RWPE2 (cell line): ENCODE results near the gene GDF9.

ENCODE experiments used
- ATAC-seq: fragments of 200-7000 bp; cut with Tn5 transposase; 3 replicates; pipeline ENCODE4 v1.9.1; 2021; ENCODE audit warnings: low read depth
- DNase-seq: peaks from one replicate; pipeline ENCODE4 v3.0.0-alpha.2; 2020; ENCODE audit warnings: low spot score
- H3K27ac ChIP-seq: fragments of 450-650 bp; 2 replicates; pipeline ENCODE4 v1.5.1; 2017; ENCODE audit warnings: mild to moderate bottlenecking; ENCODE audit not compliant: poor library complexity, severe bottlenecking
- H3K27me3 ChIP-seq: fragments of 250-450 bp; sonication (Bioruptor Pico); 2 replicates; pipeline ENCODE4 v1.5.1; 2021; ENCODE audit warnings: mild to moderate bottlenecking, moderate library complexity; ENCODE audit not compliant: insufficient read depth, poor library complexity, severe bottlenecking
- H3K36me3 ChIP-seq: fragments of 250-450 bp; sonication (Bioruptor Pico); 2 replicates; pipeline ENCODE4 v1.5.1; 2020; ENCODE audit warnings: low read depth, mild to moderate bottlenecking, moderate library complexity
- H3K4me1 ChIP-seq: fragments of 250-450 bp; sonication (Bioruptor Pico); 2 replicates; pipeline ENCODE4 v1.5.1; 2021; ENCODE audit warnings: mild to moderate bottlenecking, moderate library complexity; ENCODE audit not compliant: insufficient read depth, poor library complexity, severe bottlenecking
- H3K4me3 ChIP-seq: fragments of 250-450 bp; sonication (Bioruptor Pico); 2 replicates; pipeline ENCODE4 v1.5.1; 2021; ENCODE audit warnings: mild to moderate bottlenecking, moderate library complexity; ENCODE audit not compliant: severe bottlenecking
- H3K9me3 ChIP-seq: fragments of 250-450 bp; sonication (Bioruptor Pico); 2 replicates; pipeline ENCODE4 v1.5.1; 2021; ENCODE audit warnings: mild to moderate bottlenecking, moderate library complexity; ENCODE audit not compliant: severe bottlenecking
- CTCF ChIP-seq: fragments of 450-650 bp; IDR thresholded peaks from one replicate; pipeline ENCODE4 v1.5.1; 2017; ENCODE audit warnings: mild to moderate bottlenecking, moderate library complexity; ENCODE audit not compliant: poor library complexity, severe bottlenecking

The GDF9 gene

GRCh38 chr5:132870801-132871200 lies 4.5 kb upstream of the GDF9 start:
- Histone ChIP-seq H3K36me3 (peaks cover 49% of the 10 kb centered on the region), H3K4me1 (peaks cover 3% of the 10 kb centered on the region), H3K9me3 (no peaks in the 10 kb centered on the region), H3K4me3 (no peak overlapping the region), H3K27me3 (no peaks in the 10 kb centered on the region), H3K27ac (no peak overlapping the region)
- DNase-seq (no peak), ATAC-seq (no peak)
- no peak for TF ChIP-seq CTCF

GRCh38 chr5:132868754-132869153 lies 2.5 kb upstream of the GDF9 start:
- Histone ChIP-seq H3K27me3 (no peaks in the 10 kb centered on the region), H3K27ac (no peak overlapping the region), H3K4me3 (no peak overlapping the region), H3K36me3 (peaks cover 41% of the 10 kb centered on the region), H3K4me1 (peaks cover 3% of the 10 kb centered on the region), H3K9me3 (no peaks in the 10 kb centered on the region)
- DNase-seq (no peak), ATAC-seq (no peak)
- TF ChIP-seq CTCF: no peak

- Histone ChIP-seq H3K4me1 (peaks cover 3% of the 10 kb centered on the region), H3K27ac (peak overlapping the region; percentile 19), H3K4me3 (peak overlapping the region; percentile 70), H3K9me3 (no peaks in the 10 kb centered on the region), H3K27me3 (no peaks in the 10 kb centered on the region), H3K36me3 (peaks cover 41% of the 10 kb centered on the region)
- ATAC-seq: no peak
- DNase-seq: no peak
- TF ChIP-seq CTCF: no peak
Measured at GRCh38 chr5:132867046-132867451, 780 bp upstream of the GDF9 start.

- ATAC-seq (no peak; the same call in 2 of the 3 replicates), DNase-seq (no peak)
- H3K4me3 ChIP-seq: peak overlapping the region; percentile 70
- no peak for TF ChIP-seq CTCF
- H3K27me3 ChIP-seq: no peaks in the 10 kb centered on the region
- peaks cover 3% of the 10 kb centered on the region for H3K4me1 ChIP-seq
- H3K9me3 ChIP-seq: no peaks in the 10 kb centered on the region
- H3K27ac ChIP-seq: peak overlapping the region; percentile 19
- H3K36me3 ChIP-seq: peaks cover 35% of the 10 kb centered on the region
Measured at GRCh38 chr5:132865668-132866341, 464 bp downstream of the GDF9 start.

- Histone ChIP-seq H3K4me3 (no peak overlapping the region), H3K9me3 (no peaks in the 10 kb centered on the region), H3K4me1 (no peaks in the 10 kb centered on the region), H3K36me3 (no peaks in the 10 kb centered on the region), H3K27me3 (no peaks in the 10 kb centered on the region), H3K27ac (no peak overlapping the region)
- no peak for TF ChIP-seq CTCF
- DNase-seq (no peak), ATAC-seq (no peak)
Measured at GRCh38 chr5:132860742-132861141, 5.5 kb downstream of the GDF9 start.
